Breast epithelium (tissue), 4 donors: Measurements from ENCODE around the gene OR2F2. TPM values are rescaled to one million over a fixed set of nuclear protein-coding genes. Genes with fewer than 3 reads are reported as not detected.

Experiments
- DNase-seq, 2 donors: peaks; one replicate each; pipeline ENCODE4 v3.0.0-alpha.2; 2019; ENCODE audit warnings: low spot score in 2 of 2
- H3K27ac ChIP-seq, 2 donors: fragments of 200-600 bp; sonication (generic) in 1 of 2; one replicate each; pipeline ENCODE4 v1.5.1; 2016 to 2019; ENCODE audit warnings: mild to moderate bottlenecking in 1 of 2
- H3K27me3 ChIP-seq, 2 donors: fragments of 200-600 bp; sonication (generic) in 1 of 2; one replicate each; pipeline versions ENCODE4 v1.5.1 to v1.6.0; 2017 to 2019; ENCODE audit warnings: control low read depth in 1 of 2, mild to moderate bottlenecking in 1 of 2
- H3K36me3 ChIP-seq: fragments of 200-600 bp; one replicate; pipeline ENCODE4 v1.5.1; 2019
- H3K4me1 ChIP-seq, 2 donors: fragments of 200-600 bp; sonication (generic); one replicate each; pipeline ENCODE4 v1.5.1; 2016 to 2019; ENCODE audit warnings: control low read depth in 1 of 2
- H3K4me3 ChIP-seq, 3 donors: fragments of 200-600 bp; sonication (generic); 1 replicate in 2 of 3; 2 replicates in 1 of 3; pipeline ENCODE4 v1.5.1; 2016 to 2019; ENCODE audit warnings: mild to moderate bottlenecking in 3 of 3, moderate library complexity in 2 of 3
- H3K9me3 ChIP-seq, 2 donors: fragments of 200-600 bp; sonication (generic) in 1 of 2; one replicate each; pipeline ENCODE4 v1.5.1; 2016 to 2019; ENCODE audit warnings: control low read depth in 1 of 2
- POLR2A ChIP-seq: fragments of 450-650 bp; IDR thresholded peaks from one replicate; pipeline ENCODE4 v1.6.1; 2016; ENCODE audit warnings: antibody characterized with exemption, mild to moderate bottlenecking, moderate library complexity
- POLR2AphosphoS5 ChIP-seq, 3 donors: sonication (generic); formaldehyde crosslinking; IDR thresholded peaks; one replicate each; pipeline ENCODE4 v1.6.1; 2017; ENCODE audit warnings: antibody characterized with exemption in 3 of 3
- intact Hi-C: fragments of 100-400 bp; cut with DNase I; formaldehyde crosslinking; loops from one replicate; pipeline ENCODE4 v1.15.1; 2023; ENCODE audit warnings: low total_unique reads
- total RNA-seq, 3 donors: library from RNA; depleted of rRNA; stranded (reverse); fragments of >200 nt; gene quantifications; one replicate each; pipeline ENCODE4 v1.1.0, GENCODE V29; 2016
- TF ChIP-seq, protein P1 (sequence below), 3 donors: fragments of 450-650 bp; IDR thresholded peaks; one replicate each; pipeline ENCODE4 v1.5.1; 2016 to 2017; ENCODE audit warnings: antibody characterized with exemption in 3 of 3, mild to moderate bottlenecking in 3 of 3, moderate library complexity in 3 of 3

The OR2F2 gene
- total RNA-seq, 3 donors from 2014 or later, result not detected

DNA sequence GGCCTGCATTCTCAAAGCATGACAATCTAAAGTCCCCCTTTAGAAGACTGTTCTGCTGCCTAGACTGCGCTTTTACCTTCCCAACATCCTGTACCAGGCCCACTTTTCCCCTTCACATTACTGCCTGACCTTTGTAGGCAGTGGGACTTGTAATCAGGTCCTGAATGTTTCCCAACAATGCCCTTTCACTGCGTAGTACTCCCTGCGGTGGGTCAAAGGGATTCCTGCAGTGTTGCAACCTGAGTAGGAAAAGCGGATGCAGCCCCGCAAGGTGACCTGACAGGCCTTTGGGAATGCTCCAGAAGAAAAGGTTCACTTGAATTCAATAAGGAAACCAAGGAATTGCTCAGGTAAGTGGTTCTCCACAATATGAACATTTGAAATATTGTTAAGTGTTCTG, 28.1 kb upstream of the OR2F2 start:
- no peak overlapping the region for H3K27ac ChIP-seq

DNA sequence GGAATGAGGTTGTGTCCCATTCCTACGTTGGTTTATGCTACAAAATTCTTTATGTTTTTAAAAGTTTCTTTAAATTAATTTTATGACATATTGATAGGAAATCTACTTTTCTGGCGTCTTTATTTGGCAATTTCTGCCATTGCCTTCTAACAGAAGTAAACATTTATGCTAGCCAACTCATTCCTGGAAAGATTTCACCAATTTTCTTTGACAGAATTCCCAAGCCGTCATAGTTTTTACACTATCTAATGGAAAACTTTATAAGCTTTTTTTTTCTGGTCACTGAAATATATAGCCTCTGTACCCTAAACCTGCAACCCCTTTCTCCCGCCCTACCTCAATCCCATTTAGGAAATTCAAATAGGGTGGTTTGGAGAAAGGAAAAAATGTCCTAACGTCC, 26.9 kb upstream of the OR2F2 start:
- H3K9me3 ChIP-seq, result no peaks in the 10 kb centered on the region
- no peaks in the 10 kb centered on the region for H3K27me3 ChIP-seq
- no peak for DNase-seq
- H3K4me1 ChIP-seq, result no peaks in the 10 kb centered on the region
- H3K36me3 ChIP-seq, result no peaks in the 10 kb centered on the region
- no peak overlapping the region for H3K4me3 ChIP-seq
- intact Hi-C loops, result no loop called here
- TF ChIP-seq, protein P1, sequence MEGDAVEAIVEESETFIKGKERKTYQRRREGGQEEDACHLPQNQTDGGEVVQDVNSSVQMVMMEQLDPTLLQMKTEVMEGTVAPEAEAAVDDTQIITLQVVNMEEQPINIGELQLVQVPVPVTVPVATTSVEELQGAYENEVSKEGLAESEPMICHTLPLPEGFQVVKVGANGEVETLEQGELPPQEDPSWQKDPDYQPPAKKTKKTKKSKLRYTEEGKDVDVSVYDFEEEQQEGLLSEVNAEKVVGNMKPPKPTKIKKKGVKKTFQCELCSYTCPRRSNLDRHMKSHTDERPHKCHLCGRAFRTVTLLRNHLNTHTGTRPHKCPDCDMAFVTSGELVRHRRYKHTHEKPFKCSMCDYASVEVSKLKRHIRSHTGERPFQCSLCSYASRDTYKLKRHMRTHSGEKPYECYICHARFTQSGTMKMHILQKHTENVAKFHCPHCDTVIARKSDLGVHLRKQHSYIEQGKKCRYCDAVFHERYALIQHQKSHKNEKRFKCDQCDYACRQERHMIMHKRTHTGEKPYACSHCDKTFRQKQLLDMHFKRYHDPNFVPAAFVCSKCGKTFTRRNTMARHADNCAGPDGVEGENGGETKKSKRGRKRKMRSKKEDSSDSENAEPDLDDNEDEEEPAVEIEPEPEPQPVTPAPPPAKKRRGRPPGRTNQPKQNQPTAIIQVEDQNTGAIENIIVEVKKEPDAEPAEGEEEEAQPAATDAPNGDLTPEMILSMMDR (IDR thresholded peaks at IDR 0.05), result no peak
- TF ChIP-seq POLR2AphosphoS5 (IDR thresholded peaks at IDR 0.05), result no peak
- TF ChIP-seq POLR2A, result no peak
- H3K27ac ChIP-seq, result no peak overlapping the region

More for the DNA sequence above, 28.1 kb upstream of the OR2F2 start:
- Histone ChIP-seq H3K27me3 (no peaks in the 10 kb centered on the region), H3K9me3 (no peaks in the 10 kb centered on the region), H3K4me1 (no peaks in the 10 kb centered on the region), H3K4me3 (no peak overlapping the region), H3K36me3 (no peaks in the 10 kb centered on the region)
- DNase-seq, result no peak
- TF ChIP-seq POLR2A (no peak), POLR2AphosphoS5 (IDR thresholded peaks at IDR 0.05) (no peak)
- TF ChIP-seq, protein P1 (IDR thresholded peaks at IDR 0.05), result no peak
- intact Hi-C loops, result no loop called here

DNA sequence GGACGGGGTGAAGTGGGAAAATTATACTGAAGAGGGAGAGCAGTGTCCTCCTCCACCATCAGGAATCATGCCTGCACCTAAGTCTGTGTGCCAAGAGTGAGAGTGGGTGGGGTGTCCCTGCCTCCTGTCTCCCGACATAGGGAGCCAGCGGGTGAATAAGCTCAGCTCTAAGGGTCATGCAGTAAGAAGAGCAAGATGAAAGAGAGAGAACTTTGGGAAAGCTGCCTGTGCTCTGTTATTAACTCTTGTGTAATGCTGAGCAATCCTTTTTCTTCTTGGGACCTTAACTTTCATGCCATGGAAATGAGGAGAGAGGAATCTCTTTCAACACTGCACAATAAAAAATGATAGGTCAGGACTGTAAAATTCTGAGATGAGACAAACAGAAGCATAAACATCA, 25.2 kb upstream of the OR2F2 start:
- no peak for DNase-seq
- Histone ChIP-seq H3K9me3 (no peaks in the 10 kb centered on the region), H3K4me3 (no peak overlapping the region), H3K36me3 (no peaks in the 10 kb centered on the region), H3K27me3 (no peaks in the 10 kb centered on the region), H3K27ac (no peak overlapping the region), H3K4me1 (no peaks in the 10 kb centered on the region)
- intact Hi-C loops, result no loop called here
- TF ChIP-seq, protein P1 (IDR thresholded peaks at IDR 0.05), result no peak
- TF ChIP-seq POLR2AphosphoS5 (IDR thresholded peaks at IDR 0.05), result no peak
- no peak for TF ChIP-seq POLR2A

DNA sequence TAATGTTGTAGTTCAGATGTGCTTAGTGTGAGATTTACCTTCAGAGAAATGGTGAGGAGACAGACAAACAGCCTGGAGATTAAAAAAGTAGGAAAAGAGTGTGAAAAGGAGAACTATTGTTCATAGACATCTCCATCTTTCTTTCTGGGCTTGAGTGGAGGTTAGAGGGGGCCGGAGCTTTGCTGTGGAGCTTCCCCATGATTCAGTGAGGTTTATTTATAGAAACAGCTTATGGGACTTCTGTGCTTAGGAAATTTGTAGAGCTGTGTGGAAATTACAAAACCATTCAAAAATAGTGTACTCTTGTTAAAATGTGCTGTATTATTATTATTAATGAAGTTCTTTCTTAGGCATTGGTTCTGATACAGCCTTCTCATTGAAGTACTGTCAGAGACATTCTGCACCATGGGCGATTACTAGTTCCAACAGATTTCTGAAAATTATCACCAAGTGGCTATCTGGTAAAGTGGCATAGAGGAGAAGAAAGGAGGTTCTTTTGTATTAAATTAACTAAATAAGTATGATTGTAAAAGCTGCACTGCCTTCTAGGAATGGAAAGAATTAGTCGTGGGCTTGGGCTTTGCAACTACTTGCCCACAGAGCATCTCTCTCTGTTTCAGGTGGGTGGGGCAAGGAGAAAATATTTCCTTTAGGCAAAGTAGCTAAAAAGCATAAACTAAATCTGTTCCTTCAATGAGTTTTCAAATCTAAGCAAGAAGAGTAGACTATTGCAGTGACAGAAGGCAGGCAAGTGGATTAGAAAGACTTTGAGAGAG, 24.4 kb upstream of the OR2F2 start:
- no peak overlapping the region for H3K27ac ChIP-seq
- H3K4me3 ChIP-seq, result no peak overlapping the region
- TF ChIP-seq POLR2AphosphoS5 (IDR thresholded peaks at IDR 0.05), result no peak
- TF ChIP-seq POLR2A, result no peak
- TF ChIP-seq, protein P1 (IDR thresholded peaks at IDR 0.05), result no peak

DNA sequence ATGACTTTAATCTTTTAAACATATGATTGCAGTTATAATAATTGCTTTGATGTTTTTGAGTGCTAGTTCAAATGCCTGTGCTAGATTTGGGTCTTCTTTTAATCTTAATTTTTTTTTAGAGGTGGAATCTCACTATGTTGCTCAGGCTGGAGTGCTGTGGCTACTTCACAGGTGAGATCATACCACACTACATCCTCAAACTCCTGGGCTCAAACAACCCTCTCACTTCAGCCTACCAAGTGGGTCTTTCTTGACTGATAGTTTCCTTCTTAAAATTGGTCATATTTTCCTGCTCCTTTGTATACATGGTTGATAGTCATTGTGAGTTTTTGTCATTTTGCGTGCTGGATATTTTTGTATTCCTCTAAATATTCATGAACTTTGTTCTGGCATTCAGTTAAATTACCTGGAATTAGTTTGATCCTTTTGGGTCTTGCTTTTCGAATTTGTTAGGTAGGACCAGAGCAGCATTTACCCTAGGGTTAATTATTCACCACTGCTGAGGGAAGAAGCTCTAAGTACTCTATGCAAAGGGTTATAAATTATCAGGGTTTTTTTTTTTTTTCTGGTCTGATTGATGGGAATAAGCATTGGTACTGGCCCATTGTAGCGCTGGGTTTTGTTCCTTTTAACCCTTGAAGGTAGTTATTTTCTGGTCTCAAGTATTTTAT, 21.0 kb upstream of the OR2F2 start:
- intact Hi-C loops, result no loop called here
- Histone ChIP-seq H3K4me1 (no peaks in the 10 kb centered on the region), H3K27me3 (no peaks in the 10 kb centered on the region), H3K27ac (no peak overlapping the region), H3K36me3 (no peaks in the 10 kb centered on the region), H3K9me3 (no peaks in the 10 kb centered on the region), H3K4me3 (no peak overlapping the region)
- TF ChIP-seq, protein P1 (IDR thresholded peaks at IDR 0.05), result no peak
- TF ChIP-seq POLR2A (no peak), POLR2AphosphoS5 (IDR thresholded peaks at IDR 0.05) (no peak)
- DNase-seq, result no peak

More for the DNA sequence above, 24.4 kb upstream of the OR2F2 start:
- no peak for DNase-seq
- Histone ChIP-seq H3K36me3 (no peaks in the 10 kb centered on the region), H3K4me1 (no peaks in the 10 kb centered on the region), H3K9me3 (no peaks in the 10 kb centered on the region), H3K27me3 (no peaks in the 10 kb centered on the region)
- intact Hi-C loops, result no loop called here
